Measurements from ENCODE around the gene TRPM2. TPM values are rescaled to one million over a fixed set of nuclear protein-coding genes. Genes with fewer than 3 reads are reported as not detected.
A peak's percentile ranks its signal among the peaks of the same experiment; 100 is the strongest.

The TRPM2 gene
- total and polyA plus RNA-seq, 2 of the 8 experiments (the other 6 are each of a cell fraction or from before 2014, with no cell fraction given), result 0.27 to 0.28 TPM

DNA sequence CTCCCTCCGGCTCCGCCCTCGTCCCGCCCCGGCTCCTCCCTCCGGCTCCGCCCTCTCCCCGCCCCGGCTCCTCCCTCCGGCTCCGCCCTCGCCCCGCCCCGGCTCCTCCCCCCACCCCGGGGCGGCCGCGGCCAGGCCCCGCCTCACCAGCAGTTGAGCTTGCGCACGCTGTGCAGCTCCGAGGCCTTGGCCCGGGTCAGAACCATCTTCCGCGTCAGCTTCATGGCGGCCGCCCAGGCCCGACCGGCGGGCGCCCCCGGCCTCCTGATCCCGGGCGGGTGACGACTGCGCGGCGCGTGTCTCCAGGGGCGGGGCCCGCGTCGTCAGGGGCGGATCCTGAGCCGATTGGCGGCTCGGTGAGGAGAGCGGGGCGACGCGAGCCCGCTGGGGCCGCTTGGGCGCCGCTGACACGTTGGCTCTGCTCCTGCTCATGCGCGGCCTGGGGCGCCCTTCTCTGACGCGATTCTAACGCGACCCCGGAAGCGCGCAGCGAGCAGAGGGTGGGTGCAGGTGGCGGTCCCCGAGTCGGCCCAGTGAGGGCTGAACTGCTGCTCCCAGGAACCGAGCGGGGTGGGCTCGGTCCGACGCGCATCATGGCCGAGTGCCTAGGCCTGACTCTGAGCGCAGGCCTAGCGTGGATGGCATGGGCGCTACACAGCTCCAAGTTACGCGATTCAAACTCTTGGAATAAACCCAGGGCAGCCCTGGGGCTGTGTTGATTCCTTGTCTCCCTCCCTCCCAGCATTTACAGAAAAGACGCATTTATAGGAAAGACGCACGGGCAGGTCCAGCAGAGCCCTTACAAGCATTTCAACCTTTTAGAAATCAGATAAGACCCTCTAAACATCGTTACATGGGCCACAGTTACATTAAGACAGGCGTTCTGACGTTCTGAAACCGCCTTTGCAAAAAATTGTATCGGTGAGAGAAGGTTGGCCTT is 14.2 kb upstream of the TRPM2 start, which contains the start of gene CFAP410 (continued):
- peak; percentile 13; the same call in 1 of the 2 replicates for TF ChIP-seq SIX5 (IDR thresholded peaks at IDR 0.05; ENCODE audit: low read depth, low read length)
- peak; percentile 90 to 99; a peak in 3 of 4 replicates for TF ChIP-seq SIN3A (conservative IDR thresholded peaks at IDR 0.05 in 1 of 2, IDR thresholded peaks at IDR 0.05 in 1 of 2; ENCODE audit: low read depth in 1 of 2, low read length in 2 of 2)
- no peak for TF ChIP-seq GABPA (IDR thresholded peaks at IDR 0.05; ENCODE audit: borderline replicate concordance, insufficient read depth, low read length)
- TF ChIP-seq TBP (IDR thresholded peaks at IDR 0.05; ENCODE audit: low read depth, low read length), result peak; percentile 54
- TF ChIP-seq SUZ12 (IDR thresholded peaks at IDR 0.05; ENCODE audit: low read length), result no peak
- no peak for TF ChIP-seq JUND (IDR thresholded peaks at IDR 0.05; ENCODE audit: low read length)
- no peak for TF ChIP-seq SIRT6 (IDR thresholded peaks at IDR 0.05; ENCODE audit: low read length)
- peak; percentile 87 for TF ChIP-seq KDM5A (IDR thresholded peaks at IDR 0.05; ENCODE audit: low read length)
- TF ChIP-seq BACH1 (IDR thresholded peaks at IDR 0.05; ENCODE audit: low read length), result no peak
- TF ChIP-seq, protein P1, sequence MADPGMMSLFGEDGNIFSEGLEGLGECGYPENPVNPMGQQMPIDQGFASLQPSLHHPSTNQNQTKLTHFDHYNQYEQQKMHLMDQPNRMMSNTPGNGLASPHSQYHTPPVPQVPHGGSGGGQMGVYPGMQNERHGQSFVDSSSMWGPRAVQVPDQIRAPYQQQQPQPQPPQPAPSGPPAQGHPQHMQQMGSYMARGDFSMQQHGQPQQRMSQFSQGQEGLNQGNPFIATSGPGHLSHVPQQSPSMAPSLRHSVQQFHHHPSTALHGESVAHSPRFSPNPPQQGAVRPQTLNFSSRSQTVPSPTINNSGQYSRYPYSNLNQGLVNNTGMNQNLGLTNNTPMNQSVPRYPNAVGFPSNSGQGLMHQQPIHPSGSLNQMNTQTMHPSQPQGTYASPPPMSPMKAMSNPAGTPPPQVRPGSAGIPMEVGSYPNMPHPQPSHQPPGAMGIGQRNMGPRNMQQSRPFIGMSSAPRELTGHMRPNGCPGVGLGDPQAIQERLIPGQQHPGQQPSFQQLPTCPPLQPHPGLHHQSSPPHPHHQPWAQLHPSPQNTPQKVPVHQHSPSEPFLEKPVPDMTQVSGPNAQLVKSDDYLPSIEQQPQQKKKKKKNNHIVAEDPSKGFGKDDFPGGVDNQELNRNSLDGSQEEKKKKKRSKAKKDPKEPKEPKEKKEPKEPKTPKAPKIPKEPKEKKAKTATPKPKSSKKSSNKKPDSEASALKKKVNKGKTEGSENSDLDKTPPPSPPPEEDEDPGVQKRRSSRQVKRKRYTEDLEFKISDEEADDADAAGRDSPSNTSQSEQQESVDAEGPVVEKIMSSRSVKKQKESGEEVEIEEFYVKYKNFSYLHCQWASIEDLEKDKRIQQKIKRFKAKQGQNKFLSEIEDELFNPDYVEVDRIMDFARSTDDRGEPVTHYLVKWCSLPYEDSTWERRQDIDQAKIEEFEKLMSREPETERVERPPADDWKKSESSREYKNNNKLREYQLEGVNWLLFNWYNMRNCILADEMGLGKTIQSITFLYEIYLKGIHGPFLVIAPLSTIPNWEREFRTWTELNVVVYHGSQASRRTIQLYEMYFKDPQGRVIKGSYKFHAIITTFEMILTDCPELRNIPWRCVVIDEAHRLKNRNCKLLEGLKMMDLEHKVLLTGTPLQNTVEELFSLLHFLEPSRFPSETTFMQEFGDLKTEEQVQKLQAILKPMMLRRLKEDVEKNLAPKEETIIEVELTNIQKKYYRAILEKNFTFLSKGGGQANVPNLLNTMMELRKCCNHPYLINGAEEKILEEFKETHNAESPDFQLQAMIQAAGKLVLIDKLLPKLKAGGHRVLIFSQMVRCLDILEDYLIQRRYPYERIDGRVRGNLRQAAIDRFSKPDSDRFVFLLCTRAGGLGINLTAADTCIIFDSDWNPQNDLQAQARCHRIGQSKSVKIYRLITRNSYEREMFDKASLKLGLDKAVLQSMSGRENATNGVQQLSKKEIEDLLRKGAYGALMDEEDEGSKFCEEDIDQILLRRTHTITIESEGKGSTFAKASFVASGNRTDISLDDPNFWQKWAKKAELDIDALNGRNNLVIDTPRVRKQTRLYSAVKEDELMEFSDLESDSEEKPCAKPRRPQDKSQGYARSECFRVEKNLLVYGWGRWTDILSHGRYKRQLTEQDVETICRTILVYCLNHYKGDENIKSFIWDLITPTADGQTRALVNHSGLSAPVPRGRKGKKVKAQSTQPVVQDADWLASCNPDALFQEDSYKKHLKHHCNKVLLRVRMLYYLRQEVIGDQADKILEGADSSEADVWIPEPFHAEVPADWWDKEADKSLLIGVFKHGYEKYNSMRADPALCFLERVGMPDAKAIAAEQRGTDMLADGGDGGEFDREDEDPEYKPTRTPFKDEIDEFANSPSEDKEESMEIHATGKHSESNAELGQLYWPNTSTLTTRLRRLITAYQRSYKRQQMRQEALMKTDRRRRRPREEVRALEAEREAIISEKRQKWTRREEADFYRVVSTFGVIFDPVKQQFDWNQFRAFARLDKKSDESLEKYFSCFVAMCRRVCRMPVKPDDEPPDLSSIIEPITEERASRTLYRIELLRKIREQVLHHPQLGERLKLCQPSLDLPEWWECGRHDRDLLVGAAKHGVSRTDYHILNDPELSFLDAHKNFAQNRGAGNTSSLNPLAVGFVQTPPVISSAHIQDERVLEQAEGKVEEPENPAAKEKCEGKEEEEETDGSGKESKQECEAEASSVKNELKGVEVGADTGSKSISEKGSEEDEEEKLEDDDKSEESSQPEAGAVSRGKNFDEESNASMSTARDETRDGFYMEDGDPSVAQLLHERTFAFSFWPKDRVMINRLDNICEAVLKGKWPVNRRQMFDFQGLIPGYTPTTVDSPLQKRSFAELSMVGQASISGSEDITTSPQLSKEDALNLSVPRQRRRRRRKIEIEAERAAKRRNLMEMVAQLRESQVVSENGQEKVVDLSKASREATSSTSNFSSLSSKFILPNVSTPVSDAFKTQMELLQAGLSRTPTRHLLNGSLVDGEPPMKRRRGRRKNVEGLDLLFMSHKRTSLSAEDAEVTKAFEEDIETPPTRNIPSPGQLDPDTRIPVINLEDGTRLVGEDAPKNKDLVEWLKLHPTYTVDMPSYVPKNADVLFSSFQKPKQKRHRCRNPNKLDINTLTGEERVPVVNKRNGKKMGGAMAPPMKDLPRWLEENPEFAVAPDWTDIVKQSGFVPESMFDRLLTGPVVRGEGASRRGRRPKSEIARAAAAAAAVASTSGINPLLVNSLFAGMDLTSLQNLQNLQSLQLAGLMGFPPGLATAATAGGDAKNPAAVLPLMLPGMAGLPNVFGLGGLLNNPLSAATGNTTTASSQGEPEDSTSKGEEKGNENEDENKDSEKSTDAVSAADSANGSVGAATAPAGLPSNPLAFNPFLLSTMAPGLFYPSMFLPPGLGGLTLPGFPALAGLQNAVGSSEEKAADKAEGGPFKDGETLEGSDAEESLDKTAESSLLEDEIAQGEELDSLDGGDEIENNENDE (IDR thresholded peaks at IDR 0.05; ENCODE audit: insufficient replicate concordance, low read length), result no peak

Data from H1 (cell line).